Liver (tissue), 9 donors: ENCODE measurements around the gene TAF4. TPM values are rescaled to one million over a fixed set of nuclear protein-coding genes. Genes with fewer than 3 reads are reported as not detected.

ENCODE experiments used
- DNase-seq: peaks from one replicate; pipeline ENCODE4 v3.0.0-alpha.2; 2017; ENCODE audit warnings: low spot score
- H3K27ac ChIP-seq, 2 donors: one replicate each; pipeline ENCODE4 v1.7.0; 2013; ENCODE audit warnings: inconsistent platforms in 2 of 2, low read length in 2 of 2, control low read depth in 1 of 2, low read depth in 1 of 2, mild to moderate bottlenecking in 1 of 2
- H3K27me3 ChIP-seq, 4 donors: one replicate each; pipeline versions ENCODE4 v1.6.1 to v1.7.0; 2013; ENCODE audit warnings: low read length in 3 of 4, inconsistent platforms in 1 of 4, mild to moderate bottlenecking in 1 of 4, moderate library complexity in 1 of 4; ENCODE audit not compliant: control insufficient read depth in 4 of 4, insufficient read depth in 4 of 4
- H3K36me3 ChIP-seq, 4 donors: one replicate each; pipeline versions ENCODE4 v1.6.1 to v1.7.0; 2013; ENCODE audit warnings: low read length in 3 of 4, mild to moderate bottlenecking in 3 of 4, low read depth in 1 of 4, moderate library complexity in 1 of 4; ENCODE audit not compliant: control insufficient read depth in 4 of 4, insufficient read depth in 3 of 4
- H3K4me1 ChIP-seq, 4 donors: one replicate each; pipeline versions ENCODE4 v1.6.1 to v1.7.0; 2013; ENCODE audit warnings: low read length in 3 of 4, mild to moderate bottlenecking in 3 of 4, moderate library complexity in 1 of 4; ENCODE audit not compliant: control insufficient read depth in 4 of 4, insufficient read depth in 4 of 4
- H3K4me3 ChIP-seq, 3 donors: one replicate each; pipeline versions ENCODE4 v1.6.1 to v1.7.0; 2013; ENCODE audit warnings: low read length in 3 of 3, control low read depth in 1 of 3, low read depth in 1 of 3, mild to moderate bottlenecking in 1 of 3
- H3K9ac ChIP-seq, 2 donors: one replicate each; pipeline ENCODE4 v1.7.0; 2013; ENCODE audit warnings: low read length in 2 of 2, mild to moderate bottlenecking in 2 of 2, moderate library complexity in 2 of 2, control low read depth in 1 of 2, low read depth in 1 of 2
- H3K9me3 ChIP-seq, 4 donors: one replicate each; pipeline versions ENCODE4 v1.6.1 to v1.7.0; 2013; ENCODE audit warnings: low read length in 3 of 4; ENCODE audit not compliant: control insufficient read depth in 4 of 4
- ATF3 ChIP-seq: IDR thresholded peaks from 2 replicates; pipeline ENCODE4 v1.6.1; 2016; ENCODE audit warnings: antibody characterized with exemption
- CTCF ChIP-seq: fragments of 150-350 bp; IDR thresholded peaks from 2 replicates; pipeline ENCODE4 v1.5.1; 2017; ENCODE audit warnings: improper control_type of control experiment, low read depth, low read length; ENCODE audit not compliant: missing input control
- EGR1 ChIP-seq, 2 donors: IDR thresholded peaks; 2 replicates each; pipeline ENCODE4 v1.6.1; 2016 to 2018; ENCODE audit warnings: antibody characterized with exemption in 2 of 2, low read depth in 2 of 2
- FOXA1 ChIP-seq: IDR thresholded peaks from 2 replicates; pipeline ENCODE4 v1.6.1; 2016; ENCODE audit warnings: antibody characterized with exemption
- FOXA2 ChIP-seq: IDR thresholded peaks from 2 replicates; pipeline ENCODE4 v1.6.1; 2016; ENCODE audit warnings: antibody characterized with exemption
- GABPA ChIP-seq, 2 donors: IDR thresholded peaks in 1 of 2; conservative IDR thresholded peaks in 1 of 2; 2 replicates each; pipeline ENCODE4 v1.6.1; 2016; ENCODE audit warnings: antibody characterized with exemption in 2 of 2, mild to moderate bottlenecking in 1 of 2, moderate library complexity in 1 of 2
- HNF4A ChIP-seq, 2 donors: conservative IDR thresholded peaks; 2 replicates each; pipeline ENCODE4 v1.6.1; 2016; ENCODE audit warnings: antibody characterized with exemption in 2 of 2, mild to moderate bottlenecking in 2 of 2
- HNF4G ChIP-seq: IDR thresholded peaks from 2 replicates; pipeline ENCODE4 v1.6.1; 2016; ENCODE audit warnings: antibody characterized with exemption
- JUND ChIP-seq, 2 donors: IDR thresholded peaks; 2 replicates each; pipeline ENCODE4 v1.6.1; 2016; ENCODE audit warnings: antibody characterized with exemption in 2 of 2
- MAX ChIP-seq: IDR thresholded peaks from 2 replicates; pipeline ENCODE4 v1.6.1; 2016; ENCODE audit warnings: antibody characterized with exemption
- NR2F2 ChIP-seq: IDR thresholded peaks from 2 replicates; pipeline ENCODE4 v1.6.1; 2016; ENCODE audit warnings: antibody characterized with exemption
- RAD21 ChIP-seq, 2 donors: IDR thresholded peaks; 2 replicates each; pipeline ENCODE4 v1.6.1; 2016; ENCODE audit warnings: antibody characterized with exemption in 2 of 2, mild to moderate bottlenecking in 2 of 2
- REST ChIP-seq: IDR thresholded peaks from 2 replicates; pipeline ENCODE4 v1.6.1; 2016; ENCODE audit warnings: antibody characterized with exemption, mild to moderate bottlenecking
- RXRA ChIP-seq, 2 donors: IDR thresholded peaks; 2 replicates each; pipeline ENCODE4 v1.6.1; 2017 to 2018; ENCODE audit warnings: antibody characterized with exemption in 2 of 2, mild to moderate bottlenecking in 1 of 2
- SP1 ChIP-seq: IDR thresholded peaks from 2 replicates; pipeline ENCODE4 v1.6.1; 2018; ENCODE audit warnings: antibody characterized with exemption, mild to moderate bottlenecking
- TAF1 ChIP-seq: conservative IDR thresholded peaks from 2 replicates; pipeline ENCODE4 v1.6.1; 2016; ENCODE audit warnings: antibody characterized with exemption, mild to moderate bottlenecking
- YY1 ChIP-seq: IDR thresholded peaks from 2 replicates; pipeline ENCODE4 v1.6.1; 2016; ENCODE audit warnings: antibody characterized with exemption, mild to moderate bottlenecking
- ZBTB33 ChIP-seq: IDR thresholded peaks from 2 replicates; pipeline ENCODE4 v1.6.1; 2016; ENCODE audit warnings: antibody characterized with exemption
- WGBS: extraction: QIAGEN DNeasy Blood & Tissue Kit; methylation state at CpG from one replicate; pipeline ENCODE4 v1.1.7; 2013; 5-methylcytosine and 5-hydroxymethylcytosine counted together
- polyA plus RNA-seq, 2 donors: library from polyadenylated mRNA; stranded (reverse) in 1 of 2; unstranded in 1 of 2; fragments of 200-250 nt in 1 of 2; fragments of >200 nt in 1 of 2; fragmentation: Nextera tagmentation in 1 of 2; extraction: Ambion mirVana in 1 of 2; gene quantifications; one replicate each; pipeline versions ENCODE4 v1.2.1 to v1.2.3, GENCODE V29; 2013 to 2015
- total RNA-seq, 2 donors: library from RNA; depleted of rRNA; stranded (reverse); fragments of >200 nt; gene quantifications; one replicate each; pipeline ENCODE4 v1.2.3, GENCODE V29; 2014
- donor health status: healthy.
- donor health status: healthy.
- donor health status: healthy.
- donor health status: healthy.
- donor health status: healthy.

TAF4 gene
- total and polyA plus RNA-seq, 4 donors: 2.0 to 11.8 (median 5.6) TPM

- no peak overlapping the region for H3K27ac ChIP-seq
- DNase-seq: no peak
- no peaks in the 10 kb centered on the region for H3K27me3 ChIP-seq
- no peaks in the 10 kb centered on the region for H3K4me1 ChIP-seq
- TF ChIP-seq GABPA (IDR thresholded peaks at IDR 0.05 in 1 of 2, conservative IDR thresholded peaks at IDR 0.05 in 1 of 2): no peak
- TF ChIP-seq RXRA (IDR thresholded peaks at IDR 0.05): no peak
- TF ChIP-seq FOXA1: no peak
- TF ChIP-seq EGR1 (IDR thresholded peaks at IDR 0.05; ENCODE audit: low read depth in 2 of 2): no peak
- no peak for TF ChIP-seq JUND (IDR thresholded peaks at IDR 0.05)
- TF ChIP-seq ZBTB33: no peak
- no peak for TF ChIP-seq NR2F2
- no peak for TF ChIP-seq ATF3
- TF ChIP-seq YY1: no peak
- no peak for TF ChIP-seq CTCF
- TF ChIP-seq MAX: no peak
- no peak for TF ChIP-seq HNF4A (conservative IDR thresholded peaks at IDR 0.05)
- TF ChIP-seq RAD21 (IDR thresholded peaks at IDR 0.05): no peak
- no peak for TF ChIP-seq TAF1
- TF ChIP-seq REST: no peak
- no peak for TF ChIP-seq HNF4G
- no peak for TF ChIP-seq FOXA2
- no peak for TF ChIP-seq SP1
- H3K9ac ChIP-seq: no peak overlapping the region
- H3K36me3 ChIP-seq: no peaks in the 10 kb centered on the region
- no peaks in the 10 kb centered on the region for H3K9me3 ChIP-seq
- no peak overlapping the region for H3K4me3 ChIP-seq
- WGBS: 87% methylated on average over 25 of the region's 25 CpGs
Measured at GRCh38 chr20:61966492-61967244, 99.0 kb downstream of the TAF4 start.
